Measurements from ENCODE around the gene LCN12.

DNA sequence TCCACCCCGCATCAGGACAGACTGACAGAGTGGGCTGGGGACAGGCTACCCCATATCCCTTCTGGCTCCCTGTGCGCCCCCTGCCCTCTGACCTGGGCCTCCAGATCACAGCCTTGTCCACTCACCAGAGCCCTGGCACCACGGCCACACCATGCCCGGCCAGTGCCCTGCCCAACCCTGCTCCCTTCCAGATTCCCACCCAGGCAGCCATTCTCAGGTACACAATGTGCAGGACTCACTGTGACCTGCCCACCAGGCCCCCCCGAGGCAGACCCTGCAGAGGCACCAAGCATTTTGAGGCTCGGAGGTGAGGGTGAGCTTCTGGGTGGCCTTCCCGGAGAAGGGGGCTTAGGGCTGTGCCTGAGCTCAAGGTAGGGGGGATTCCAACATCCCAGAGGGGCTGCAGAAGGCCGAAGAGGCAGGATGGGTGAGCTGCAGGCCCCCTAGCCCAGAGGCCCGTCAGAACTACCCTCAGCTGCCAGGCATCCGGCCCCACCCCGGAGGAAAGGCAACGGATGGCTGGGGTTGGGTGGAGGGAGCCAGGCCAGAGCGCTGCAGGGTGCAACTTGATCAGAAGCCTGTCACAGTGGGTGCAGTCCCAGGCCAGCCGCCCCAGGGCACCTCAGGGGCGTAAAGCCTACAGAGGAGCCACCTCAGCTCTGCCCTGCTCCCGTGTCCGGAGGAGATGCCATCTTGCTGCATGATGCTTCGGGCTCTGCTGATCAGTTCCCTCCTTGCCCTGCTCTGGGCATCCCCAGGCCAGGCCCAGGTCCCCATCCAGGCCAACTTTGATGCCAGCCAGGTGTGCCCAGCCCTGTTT, 30.4 kb downstream of the LCN12 start, which contains the start of gene LCNL1:
- TF ChIP-seq POLR2A (IDR thresholded peaks at IDR 0.05) = no peak
- TF ChIP-seq, protein P1, sequence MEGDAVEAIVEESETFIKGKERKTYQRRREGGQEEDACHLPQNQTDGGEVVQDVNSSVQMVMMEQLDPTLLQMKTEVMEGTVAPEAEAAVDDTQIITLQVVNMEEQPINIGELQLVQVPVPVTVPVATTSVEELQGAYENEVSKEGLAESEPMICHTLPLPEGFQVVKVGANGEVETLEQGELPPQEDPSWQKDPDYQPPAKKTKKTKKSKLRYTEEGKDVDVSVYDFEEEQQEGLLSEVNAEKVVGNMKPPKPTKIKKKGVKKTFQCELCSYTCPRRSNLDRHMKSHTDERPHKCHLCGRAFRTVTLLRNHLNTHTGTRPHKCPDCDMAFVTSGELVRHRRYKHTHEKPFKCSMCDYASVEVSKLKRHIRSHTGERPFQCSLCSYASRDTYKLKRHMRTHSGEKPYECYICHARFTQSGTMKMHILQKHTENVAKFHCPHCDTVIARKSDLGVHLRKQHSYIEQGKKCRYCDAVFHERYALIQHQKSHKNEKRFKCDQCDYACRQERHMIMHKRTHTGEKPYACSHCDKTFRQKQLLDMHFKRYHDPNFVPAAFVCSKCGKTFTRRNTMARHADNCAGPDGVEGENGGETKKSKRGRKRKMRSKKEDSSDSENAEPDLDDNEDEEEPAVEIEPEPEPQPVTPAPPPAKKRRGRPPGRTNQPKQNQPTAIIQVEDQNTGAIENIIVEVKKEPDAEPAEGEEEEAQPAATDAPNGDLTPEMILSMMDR (IDR thresholded peaks at IDR 0.05) = no peak
- TF ChIP-seq POLR2AphosphoS5 (IDR thresholded peaks at IDR 0.05; ENCODE audit: insufficient read depth in 1 of 2, low read depth in 1 of 2) = no peak

Data from vagina (tissue), 2 donors.